SIG-M5 treated with dmso at 0.1 percent for 504 hours (cell line): ENCODE data around the gene MB21D2.
A peak's percentile ranks its signal among the peaks of the same experiment; 100 is the strongest.
"Not testable (repeated sequence)": the region's sequence is repeated elsewhere in the genome, so short reads cannot be mapped to it uniquely, and the experiment has no call there.

ENCODE experiments used
- DNase-seq: peaks from one replicate; lab custom pipeline; 2025; ENCODE audit not compliant: unreplicated experiment; lab: John Stamatoyannopoulos, UW

The MB21D2 gene

GRCh38 chr3:192917404-192918274, at the start of gene MB21D2:
Gene MB21D2 (minus strand): TSS chr3:192917856. CDS start chr3:192917840, 16 bp downstream.
- DNase-seq = peak; percentile 70

DNA sequence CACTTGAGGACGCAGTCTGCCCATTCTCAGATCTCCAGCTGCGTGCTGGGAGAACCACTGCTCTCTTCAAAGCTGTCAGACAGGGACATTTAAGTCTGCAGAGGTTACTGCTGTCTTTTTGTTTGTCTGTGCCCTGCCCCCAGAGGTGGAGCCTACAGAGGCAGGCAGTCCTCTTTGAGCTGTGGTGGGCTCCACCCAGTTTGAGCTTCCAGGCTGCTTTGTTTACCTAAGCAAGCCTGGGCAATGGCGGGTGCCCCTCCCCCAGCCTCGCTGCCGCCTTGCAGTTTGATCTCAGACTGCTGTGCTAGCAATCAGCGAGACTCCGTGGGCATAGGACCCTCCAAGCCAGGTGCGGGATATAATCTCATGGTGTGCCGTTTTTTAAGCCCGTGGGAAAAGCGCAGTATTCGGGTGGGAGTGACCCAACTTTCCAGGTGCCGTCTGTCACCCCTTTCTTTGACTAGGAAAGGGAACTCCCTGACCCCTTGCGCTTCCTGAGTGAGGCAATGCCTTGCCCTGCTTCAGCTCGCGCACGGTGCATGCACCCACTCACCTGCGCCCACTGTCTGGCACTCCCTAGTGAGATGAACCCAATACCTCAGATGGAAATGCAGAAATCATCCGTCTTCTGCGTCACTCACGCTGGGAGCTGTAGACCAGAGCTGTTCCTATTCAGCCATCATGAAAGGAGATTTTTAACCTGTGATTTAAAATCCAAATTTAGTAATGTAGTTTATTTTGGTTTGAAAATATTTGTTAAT, 47.5 kb upstream of the MB21D2 start:
- not testable (repeated sequence) for DNase-seq

GRCh38 chr3:192959773-192960172, 42.1 kb upstream of the MB21D2 start:
- DNase-seq = no peak

DNA sequence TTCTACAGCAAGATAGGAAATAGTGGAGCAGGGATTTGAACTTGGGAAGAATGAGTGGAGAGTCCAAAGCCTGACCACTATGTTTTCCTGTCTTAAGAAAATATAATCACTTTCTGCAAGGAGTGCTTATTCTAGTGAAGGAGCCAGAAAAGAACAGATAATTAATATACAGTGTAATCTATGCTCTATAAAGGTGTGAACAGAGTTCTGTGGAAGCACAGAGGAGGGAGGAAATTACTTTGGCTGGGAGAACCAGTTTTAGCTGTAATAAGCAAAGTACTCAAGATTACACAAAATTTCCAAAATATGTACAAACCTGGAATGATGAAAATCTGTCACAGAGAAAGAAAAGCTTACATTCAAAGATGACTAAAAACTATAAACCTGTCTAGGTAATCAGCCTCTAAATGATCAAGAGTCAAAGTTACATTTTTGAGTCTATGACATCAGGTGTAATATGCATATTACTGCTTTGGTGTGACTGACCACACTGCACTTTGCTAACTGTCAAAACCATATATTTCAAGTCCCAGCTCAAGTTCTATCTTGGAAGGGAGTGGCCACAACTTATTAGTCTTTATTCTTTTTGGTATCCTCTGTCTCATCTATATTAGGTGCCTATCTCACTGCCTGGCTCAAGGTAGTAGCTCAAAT, 40.7 kb upstream of the MB21D2 start:
- no peak for DNase-seq

- peak; percentile 80 for DNase-seq
Measured at GRCh38 chr3:192957441-192958021, 39.9 kb upstream of the MB21D2 start.

DNA sequence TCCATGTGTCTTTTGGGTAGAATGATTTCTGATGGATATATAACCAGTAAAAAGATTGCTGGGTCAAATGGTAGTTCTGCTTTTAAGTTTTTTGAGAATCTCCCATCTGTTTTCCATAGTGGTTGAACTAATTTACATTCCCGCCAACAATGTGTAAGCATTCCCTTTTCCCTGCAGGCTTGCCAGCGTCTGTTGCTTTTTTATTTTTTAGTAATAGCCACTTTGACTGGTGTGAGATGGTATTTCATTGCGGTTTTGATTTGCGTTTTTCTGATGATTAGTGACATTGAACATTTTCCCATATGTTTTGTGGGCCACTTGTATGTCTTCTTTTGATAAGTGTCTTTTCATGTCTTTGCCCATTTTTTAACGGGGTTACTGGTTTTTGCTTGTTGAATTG, 36.3 kb upstream of the MB21D2 start:
- no peak for DNase-seq

DNA sequence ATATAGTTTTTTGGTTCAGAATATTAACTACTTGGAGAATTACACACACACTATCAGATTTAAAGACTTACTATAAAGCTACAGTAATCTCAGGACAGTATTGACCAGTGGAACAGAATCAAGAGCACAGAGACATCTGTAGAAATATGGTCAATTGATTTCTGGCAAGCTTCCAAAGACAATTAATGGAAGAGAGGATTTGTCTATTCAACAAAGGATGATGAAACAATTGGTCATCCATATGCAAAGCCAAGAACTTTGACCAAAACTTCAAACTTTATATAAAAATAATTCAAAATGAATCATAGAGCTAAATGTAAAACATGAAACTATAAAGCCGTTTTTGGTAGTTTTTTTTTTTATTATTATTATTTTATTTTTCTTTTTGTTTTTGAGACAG, 29.8 kb upstream of the MB21D2 start:
- no peak for DNase-seq

- no peak for DNase-seq
Measured at GRCh38 chr3:192943393-192943792, 25.7 kb upstream of the MB21D2 start.

GRCh38 chr3:192942625-192943024, 25.0 kb upstream of the MB21D2 start:
- DNase-seq = no peak

- DNase-seq = no peak
Measured at GRCh38 chr3:192940129-192940528, 22.5 kb upstream of the MB21D2 start.

GRCh38 chr3:192935441-192935840, 17.8 kb upstream of the MB21D2 start:
- no peak for DNase-seq

- no peak for DNase-seq
Measured at GRCh38 chr3:192933779-192934460, 16.3 kb upstream of the MB21D2 start.

GRCh38 chr3:192933259-192933658, 15.6 kb upstream of the MB21D2 start:
- DNase-seq = no peak

GRCh38 chr3:192931825-192932224, 14.2 kb upstream of the MB21D2 start:
- DNase-seq = no peak

GRCh38 chr3:192930577-192930976, 12.9 kb upstream of the MB21D2 start:
- DNase-seq = no peak

- DNase-seq = peak; percentile 35
Measured at GRCh38 chr3:192929755-192930547, 12.3 kb upstream of the MB21D2 start.

- DNase-seq = no peak
Measured at GRCh38 chr3:192929146-192929545, 11.5 kb upstream of the MB21D2 start.

DNA sequence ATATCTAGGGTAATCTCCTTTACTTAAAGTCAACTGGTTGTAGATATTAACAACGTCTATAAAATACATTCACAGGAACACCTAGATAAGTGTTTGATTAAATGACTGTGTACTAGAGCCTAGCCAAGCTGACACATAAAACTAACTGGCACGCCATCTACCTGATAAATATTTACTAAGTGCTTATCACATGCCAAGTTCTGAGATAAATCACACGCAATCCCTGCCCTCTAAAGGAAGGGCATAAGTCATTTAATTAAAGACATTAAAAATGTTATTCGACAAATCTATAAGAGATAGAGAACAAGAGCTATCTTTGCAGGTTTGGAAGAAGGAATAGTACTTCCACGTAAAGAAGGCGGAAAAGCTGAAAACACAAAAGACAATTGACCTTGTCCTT, 11.1 kb upstream of the MB21D2 start:
- DNase-seq = no peak

DNA sequence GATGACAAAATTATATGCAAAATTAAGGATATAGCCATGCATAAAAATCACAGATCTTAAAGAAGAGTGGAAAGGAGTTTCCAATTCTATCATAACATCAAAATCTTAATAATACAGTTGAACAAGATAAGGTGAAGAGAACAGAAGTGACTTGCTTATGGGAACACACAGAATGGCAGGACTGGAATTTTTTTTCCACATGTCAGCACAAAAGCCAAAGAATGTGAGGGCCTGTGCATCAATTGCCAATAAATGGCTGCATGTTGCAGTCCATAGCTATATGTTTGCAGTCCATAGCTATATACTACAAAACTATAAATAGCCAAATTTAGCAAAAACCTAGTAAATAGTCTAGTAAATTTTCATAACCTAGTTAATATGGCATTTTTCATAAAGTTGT, 10.4 kb upstream of the MB21D2 start:
- DNase-seq = no peak

- DNase-seq = no peak
Measured at GRCh38 chr3:192927016-192927415, 9.4 kb upstream of the MB21D2 start.
